Measurements from ENCODE around the gene SLC35A4.

Gene SLC35A4

DNA sequence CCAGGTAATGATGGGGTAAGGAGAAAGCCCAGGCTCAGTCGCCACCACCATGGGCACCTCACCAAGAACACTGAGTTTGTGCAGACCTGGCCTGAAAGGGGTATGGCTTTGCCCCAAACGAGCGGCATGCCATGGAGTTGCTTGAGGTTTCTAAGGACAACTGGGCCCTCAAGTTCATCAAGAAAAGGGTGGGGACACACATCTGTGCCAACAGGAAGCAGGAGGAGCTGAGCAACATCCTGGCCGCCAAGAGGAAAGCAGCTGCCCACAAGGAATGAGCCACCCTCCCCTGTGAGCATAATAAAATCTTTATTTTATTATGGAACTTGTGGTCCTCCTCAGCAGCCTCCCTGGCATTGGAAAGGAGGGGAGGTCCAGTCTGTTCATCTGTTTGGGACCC, 44.5 kb downstream of the SLC35A4 start:
- Histone ChIP-seq H2AFZ (ENCODE audit: low read length) (no peak overlapping the region), H3K79me2 (ENCODE audit: insufficient read depth, low read length) (no peaks in the 10 kb centered on the region), H3K27ac (ENCODE audit: low read depth, low read length, poor library complexity, severe bottlenecking) (no peak overlapping the region), H3K9me3 (ENCODE audit: low read length) (no peaks in the 10 kb centered on the region), H3F3A (ENCODE audit: insufficient read depth, low read length) (no peaks in the 10 kb centered on the region), H4K20me1 (ENCODE audit: insufficient read depth, low read length) (no peaks in the 10 kb centered on the region), H3K4me2 (ENCODE audit: low read length) (no peak overlapping the region), H3K27me3 (ENCODE audit: insufficient read depth, low read length) (no peaks in the 10 kb centered on the region), H3K9ac (ENCODE audit: low read length) (no peak overlapping the region), H3K9me2 (ENCODE audit: low read depth, low read length) (no peaks in the 10 kb centered on the region), H3K4me3 (ENCODE audit: low read depth, low read length, poor library complexity, severe bottlenecking) (no peak overlapping the region), H3K36me3 (ENCODE audit: insufficient read depth, low read length) (no peaks in the 10 kb centered on the region), H3K4me1 (ENCODE audit: insufficient read depth, low read length, severe bottlenecking) (no peaks in the 10 kb centered on the region)
- no peak for TF ChIP-seq EZH2 (IDR thresholded peaks at IDR 0.05; ENCODE audit: borderline replicate concordance, low read length)
- TF ChIP-seq CTCF (IDR thresholded peaks at IDR 0.05; ENCODE audit: low read length): no peak

- Histone ChIP-seq H3K9me3 (ENCODE audit: low read length) (no peaks in the 10 kb centered on the region), H3K36me3 (ENCODE audit: insufficient read depth, low read length) (no peaks in the 10 kb centered on the region), H3K4me1 (ENCODE audit: insufficient read depth, low read length, severe bottlenecking) (no peaks in the 10 kb centered on the region), H3K9ac (ENCODE audit: low read length) (no peak overlapping the region), H3K4me2 (ENCODE audit: low read length) (no peak overlapping the region), H3K27me3 (ENCODE audit: insufficient read depth, low read length) (no peaks in the 10 kb centered on the region), H3K9me2 (ENCODE audit: low read depth, low read length) (no peaks in the 10 kb centered on the region), H2AFZ (ENCODE audit: low read length) (no peak overlapping the region), H3K27ac (ENCODE audit: low read depth, low read length, poor library complexity, severe bottlenecking) (no peak overlapping the region), H4K20me1 (ENCODE audit: insufficient read depth, low read length) (no peaks in the 10 kb centered on the region), H3K4me3 (ENCODE audit: low read depth, low read length, poor library complexity, severe bottlenecking) (no peak overlapping the region), H3K79me2 (ENCODE audit: insufficient read depth, low read length) (no peaks in the 10 kb centered on the region), H3F3A (ENCODE audit: insufficient read depth, low read length) (no peaks in the 10 kb centered on the region)
- TF ChIP-seq EZH2 (IDR thresholded peaks at IDR 0.05; ENCODE audit: borderline replicate concordance, low read length) (no peak), CTCF (IDR thresholded peaks at IDR 0.05; ENCODE audit: low read length) (no peak)
These were observed 46.4 kb downstream of the SLC35A4 start for GRCh38 chr5:140611020-140611521.
